ENCODE measurements around the gene MXD1. TPM values are rescaled to one million over a fixed set of nuclear protein-coding genes. Genes with fewer than 3 reads are reported as not detected.

MXD1 gene
- polyA plus RNA-seq, 2 of the 4 experiments (the other 2 are of a cell fraction): 2.0 to 8.3 TPM

DNA sequence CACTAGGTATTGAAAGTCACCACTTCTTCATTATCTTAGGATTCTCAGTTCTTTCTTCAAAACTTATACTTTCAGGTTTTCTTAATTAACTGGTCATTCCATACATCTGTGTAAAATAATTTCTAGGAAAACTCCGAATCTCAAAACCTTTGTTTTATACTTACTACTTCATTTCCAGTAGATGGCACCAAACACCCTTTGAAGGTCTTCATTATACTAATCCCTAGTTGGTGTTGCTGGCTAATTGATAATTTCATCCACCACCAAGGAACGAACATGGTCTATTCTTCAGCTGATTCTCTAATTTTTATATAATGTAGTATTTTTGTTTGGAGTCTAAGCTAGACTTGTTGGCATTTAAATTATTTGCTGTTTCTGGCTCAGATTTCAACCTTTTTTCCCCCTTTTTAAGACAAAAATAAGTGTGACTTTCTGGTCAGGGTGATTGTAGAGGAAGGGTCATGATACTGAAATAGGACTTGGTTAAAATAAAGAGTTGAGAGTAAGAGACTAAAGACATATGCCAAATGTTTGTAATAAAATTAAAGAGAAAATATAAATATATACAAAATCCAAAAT lies 2.8 kb upstream of the MXD1 start:
- H3K9me3 ChIP-seq: no peaks in the 10 kb centered on the region
- H3K4me3 ChIP-seq: no peak overlapping the region
- ChIA-PET POLR2A (interaction anchor here (1.0 to 4.1 kb wide), 2 partner anchors 187 to 231 kb away, joined by 5 to 87 read pairs; no protein-coding TSS in a partner anchor), CTCF (interaction anchor here (0.7 to 7.2 kb wide), 44 partner anchors 10 to 393 kb away, joined by 3 to 161 read pairs (median 5); partner anchors contain the start of genes C2orf42 and SNRNP27)
- peaks cover 7% of the 10 kb centered on the region; the same call in 1 of the 3 replicates for H3K4me1 ChIP-seq
- FAIRE-seq (peak; percentile 46), DNase-seq (ENCODE audit: low read depth in 1 of 2, low spot score in 1 of 2) (peak in 1 of 2 experiments; percentile 67), ATAC-seq (no peak)
- 0% methylated on average over 2 of the region's 2 CpGs for WGBS (ENCODE audit: missing lambda C conversion rate)
- H3K4me2 ChIP-seq: no peak overlapping the region
- TF ChIP-seq, protein P1, sequence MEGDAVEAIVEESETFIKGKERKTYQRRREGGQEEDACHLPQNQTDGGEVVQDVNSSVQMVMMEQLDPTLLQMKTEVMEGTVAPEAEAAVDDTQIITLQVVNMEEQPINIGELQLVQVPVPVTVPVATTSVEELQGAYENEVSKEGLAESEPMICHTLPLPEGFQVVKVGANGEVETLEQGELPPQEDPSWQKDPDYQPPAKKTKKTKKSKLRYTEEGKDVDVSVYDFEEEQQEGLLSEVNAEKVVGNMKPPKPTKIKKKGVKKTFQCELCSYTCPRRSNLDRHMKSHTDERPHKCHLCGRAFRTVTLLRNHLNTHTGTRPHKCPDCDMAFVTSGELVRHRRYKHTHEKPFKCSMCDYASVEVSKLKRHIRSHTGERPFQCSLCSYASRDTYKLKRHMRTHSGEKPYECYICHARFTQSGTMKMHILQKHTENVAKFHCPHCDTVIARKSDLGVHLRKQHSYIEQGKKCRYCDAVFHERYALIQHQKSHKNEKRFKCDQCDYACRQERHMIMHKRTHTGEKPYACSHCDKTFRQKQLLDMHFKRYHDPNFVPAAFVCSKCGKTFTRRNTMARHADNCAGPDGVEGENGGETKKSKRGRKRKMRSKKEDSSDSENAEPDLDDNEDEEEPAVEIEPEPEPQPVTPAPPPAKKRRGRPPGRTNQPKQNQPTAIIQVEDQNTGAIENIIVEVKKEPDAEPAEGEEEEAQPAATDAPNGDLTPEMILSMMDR (IDR thresholded peaks at IDR 0.05): peak; percentile 95
- TF ChIP-seq RAD21 (conservative IDR thresholded peaks at IDR 0.05 in 1 of 2, IDR thresholded peaks at IDR 0.05 in 1 of 2): peak; percentile 89 to 92
- no peak for TF ChIP-seq ZFP36 (IDR thresholded peaks at IDR 0.05; ENCODE audit: borderline replicate concordance, partially characterized antibody)
- TF ChIP-seq, protein P2, sequence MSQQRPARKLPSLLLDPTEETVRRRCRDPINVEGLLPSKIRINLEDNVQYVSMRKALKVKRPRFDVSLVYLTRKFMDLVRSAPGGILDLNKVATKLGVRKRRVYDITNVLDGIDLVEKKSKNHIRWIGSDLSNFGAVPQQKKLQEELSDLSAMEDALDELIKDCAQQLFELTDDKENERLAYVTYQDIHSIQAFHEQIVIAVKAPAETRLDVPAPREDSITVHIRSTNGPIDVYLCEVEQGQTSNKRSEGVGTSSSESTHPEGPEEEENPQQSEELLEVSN (IDR thresholded peaks at IDR 0.05; ENCODE audit: borderline replicate concordance, low read depth): no peak
- TF ChIP-seq ESRRA (IDR thresholded peaks at IDR 0.05; ENCODE audit: borderline replicate concordance, low read length): no peak
- TF ChIP-seq NR3C1 (IDR thresholded peaks at IDR 0.05): no peak
- no peak for TF ChIP-seq KDM5A (IDR thresholded peaks at IDR 0.05)
- no peak for TF ChIP-seq KDM1A (IDR thresholded peaks at IDR 0.05; ENCODE audit: low read depth)
- TF ChIP-seq FOSB (CRISPR knock-in tag; IDR thresholded peaks at IDR 0.05): no peak
- peak; percentile 87 for TF ChIP-seq SMC3 (IDR thresholded peaks at IDR 0.05)
- no peak for TF ChIP-seq EHMT2 (IDR thresholded peaks at IDR 0.05; ENCODE audit: low read depth)
- no peak for TF ChIP-seq RNF2 (IDR thresholded peaks at IDR 0.05; ENCODE audit: borderline replicate concordance, low read depth)
- no peak for TF ChIP-seq ZC3H11A (IDR thresholded peaks at IDR 0.05)
- TF ChIP-seq CHD2 (IDR thresholded peaks at IDR 0.05; ENCODE audit: low read length, partially characterized antibody): no peak
- TF ChIP-seq, protein P3, sequence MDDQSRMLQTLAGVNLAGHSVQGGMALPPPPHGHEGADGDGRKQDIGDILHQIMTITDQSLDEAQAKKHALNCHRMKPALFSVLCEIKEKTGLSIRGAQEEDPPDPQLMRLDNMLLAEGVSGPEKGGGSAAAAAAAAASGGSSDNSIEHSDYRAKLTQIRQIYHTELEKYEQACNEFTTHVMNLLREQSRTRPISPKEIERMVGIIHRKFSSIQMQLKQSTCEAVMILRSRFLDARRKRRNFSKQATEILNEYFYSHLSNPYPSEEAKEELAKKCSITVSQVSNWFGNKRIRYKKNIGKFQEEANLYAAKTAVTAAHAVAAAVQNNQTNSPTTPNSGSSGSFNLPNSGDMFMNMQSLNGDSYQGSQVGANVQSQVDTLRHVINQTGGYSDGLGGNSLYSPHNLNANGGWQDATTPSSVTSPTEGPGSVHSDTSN (IDR thresholded peaks at IDR 0.05): no peak
- TF ChIP-seq GATA3 (IDR thresholded peaks at IDR 0.05; ENCODE audit: borderline replicate concordance): no peak
- TF ChIP-seq, protein P4, sequence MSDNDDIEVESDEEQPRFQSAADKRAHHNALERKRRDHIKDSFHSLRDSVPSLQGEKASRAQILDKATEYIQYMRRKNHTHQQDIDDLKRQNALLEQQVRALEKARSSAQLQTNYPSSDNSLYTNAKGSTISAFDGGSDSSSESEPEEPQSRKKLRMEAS (IDR thresholded peaks at IDR 0.05): no peak
- no peak for TF ChIP-seq NFE2L2 (conservative IDR thresholded peaks at IDR 0.05; ENCODE audit: low read length)
- TF ChIP-seq, protein P5, sequence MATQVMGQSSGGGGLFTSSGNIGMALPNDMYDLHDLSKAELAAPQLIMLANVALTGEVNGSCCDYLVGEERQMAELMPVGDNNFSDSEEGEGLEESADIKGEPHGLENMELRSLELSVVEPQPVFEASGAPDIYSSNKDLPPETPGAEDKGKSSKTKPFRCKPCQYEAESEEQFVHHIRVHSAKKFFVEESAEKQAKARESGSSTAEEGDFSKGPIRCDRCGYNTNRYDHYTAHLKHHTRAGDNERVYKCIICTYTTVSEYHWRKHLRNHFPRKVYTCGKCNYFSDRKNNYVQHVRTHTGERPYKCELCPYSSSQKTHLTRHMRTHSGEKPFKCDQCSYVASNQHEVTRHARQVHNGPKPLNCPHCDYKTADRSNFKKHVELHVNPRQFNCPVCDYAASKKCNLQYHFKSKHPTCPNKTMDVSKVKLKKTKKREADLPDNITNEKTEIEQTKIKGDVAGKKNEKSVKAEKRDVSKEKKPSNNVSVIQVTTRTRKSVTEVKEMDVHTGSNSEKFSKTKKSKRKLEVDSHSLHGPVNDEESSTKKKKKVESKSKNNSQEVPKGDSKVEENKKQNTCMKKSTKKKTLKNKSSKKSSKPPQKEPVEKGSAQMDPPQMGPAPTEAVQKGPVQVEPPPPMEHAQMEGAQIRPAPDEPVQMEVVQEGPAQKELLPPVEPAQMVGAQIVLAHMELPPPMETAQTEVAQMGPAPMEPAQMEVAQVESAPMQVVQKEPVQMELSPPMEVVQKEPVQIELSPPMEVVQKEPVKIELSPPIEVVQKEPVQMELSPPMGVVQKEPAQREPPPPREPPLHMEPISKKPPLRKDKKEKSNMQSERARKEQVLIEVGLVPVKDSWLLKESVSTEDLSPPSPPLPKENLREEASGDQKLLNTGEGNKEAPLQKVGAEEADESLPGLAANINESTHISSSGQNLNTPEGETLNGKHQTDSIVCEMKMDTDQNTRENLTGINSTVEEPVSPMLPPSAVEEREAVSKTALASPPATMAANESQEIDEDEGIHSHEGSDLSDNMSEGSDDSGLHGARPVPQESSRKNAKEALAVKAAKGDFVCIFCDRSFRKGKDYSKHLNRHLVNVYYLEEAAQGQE (IDR thresholded peaks at IDR 0.05): no peak
- TF ChIP-seq, protein P6, sequence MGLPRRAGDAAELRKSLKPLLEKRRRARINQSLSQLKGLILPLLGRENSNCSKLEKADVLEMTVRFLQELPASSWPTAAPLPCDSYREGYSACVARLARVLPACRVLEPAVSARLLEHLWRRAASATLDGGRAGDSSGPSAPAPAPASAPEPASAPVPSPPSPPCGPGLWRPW (IDR thresholded peaks at IDR 0.05): no peak
- TF ChIP-seq TP53 (CRISPR knock-in tag; IDR thresholded peaks at IDR 0.05): no peak
- no peak overlapping the region for H3K27ac ChIP-seq
